Nephron (organoid): Measurements from ENCODE around the gene GALNTL6.
A peak's percentile ranks its signal among the peaks of the same experiment; 100 is the strongest.

Experiments used
- H3K27ac Mint-ChIP-seq, 3 experiments: 2 replicates each; pipeline ENCODE4 v1.8.0; 2020; ENCODE audit warnings: mixed read lengths in 3 of 3, mild to moderate bottlenecking in 2 of 3, moderate library complexity in 1 of 3
- H3K27me3 Mint-ChIP-seq: 2 replicates; pipeline ENCODE4 v1.8.0; 2021; ENCODE audit warnings: low read depth, mild to moderate bottlenecking, moderate library complexity, mixed read lengths
- H3K36me3 Mint-ChIP-seq: 2 replicates; pipeline ENCODE4 v1.8.0; 2020; ENCODE audit warnings: low read depth, mixed read lengths
- H3K4me1 Mint-ChIP-seq: 2 replicates; pipeline ENCODE4 v1.8.0; 2020; ENCODE audit warnings: mixed read lengths
- H3K4me3 Mint-ChIP-seq, 3 experiments: 2 replicates each; pipeline ENCODE4 v1.8.0; 2020; ENCODE audit warnings: mild to moderate bottlenecking in 3 of 3, mixed read lengths in 3 of 3, moderate library complexity in 2 of 3
- H3K9me3 Mint-ChIP-seq: 2 replicates; pipeline ENCODE4 v1.8.0; 2020; ENCODE audit warnings: mixed read lengths
- TF ChIP-seq, protein P1 (sequence below), 3 experiments: fragments of 200-600 bp; sonication (generic); IDR thresholded peaks; one replicate each; pipeline ENCODE4 v1.5.0; 2021; ENCODE audit warnings: antibody characterized with exemption in 3 of 3; ENCODE audit not compliant: unreplicated experiment in 3 of 3

The GALNTL6 gene

DNA sequence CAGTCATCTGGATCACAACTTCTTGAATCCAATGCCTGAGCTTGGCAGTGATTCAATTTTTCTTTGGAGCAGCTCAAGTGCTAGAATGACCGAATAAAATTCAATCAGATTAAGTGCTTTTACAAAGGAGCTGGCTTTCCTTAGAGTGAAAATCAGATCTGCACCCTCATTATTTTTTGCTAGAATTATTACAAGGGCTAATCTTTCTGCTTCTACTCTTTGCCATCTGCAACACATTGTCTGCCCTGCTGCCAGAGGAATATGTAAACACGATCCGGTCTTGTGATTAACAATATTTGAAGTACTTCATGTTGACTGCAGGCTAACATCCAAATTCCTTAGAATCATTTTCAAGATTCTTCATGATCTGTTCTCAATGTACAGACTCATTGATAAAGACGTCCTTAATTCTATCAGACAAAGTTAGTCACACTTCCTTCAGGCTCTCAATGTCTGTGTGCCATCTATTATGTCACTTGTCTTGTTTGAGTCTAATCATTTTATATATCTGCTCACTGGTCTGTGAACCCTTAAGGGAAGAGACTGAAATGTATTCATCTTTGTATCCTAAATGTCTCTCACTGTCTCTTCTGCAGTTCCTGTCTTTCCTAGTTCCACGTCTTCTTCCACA is 531.2 kb downstream of the GALNTL6 start:
- Mint-ChIP-seq H3K27ac (no peak overlapping the region), H3K4me3 (no peak overlapping the region), H3K4me1 (no peaks in the 10 kb centered on the region), H3K27me3 (no peaks in the 10 kb centered on the region), H3K36me3 (no peaks in the 10 kb centered on the region), H3K9me3 (no peaks in the 10 kb centered on the region)
- TF ChIP-seq, protein P1, sequence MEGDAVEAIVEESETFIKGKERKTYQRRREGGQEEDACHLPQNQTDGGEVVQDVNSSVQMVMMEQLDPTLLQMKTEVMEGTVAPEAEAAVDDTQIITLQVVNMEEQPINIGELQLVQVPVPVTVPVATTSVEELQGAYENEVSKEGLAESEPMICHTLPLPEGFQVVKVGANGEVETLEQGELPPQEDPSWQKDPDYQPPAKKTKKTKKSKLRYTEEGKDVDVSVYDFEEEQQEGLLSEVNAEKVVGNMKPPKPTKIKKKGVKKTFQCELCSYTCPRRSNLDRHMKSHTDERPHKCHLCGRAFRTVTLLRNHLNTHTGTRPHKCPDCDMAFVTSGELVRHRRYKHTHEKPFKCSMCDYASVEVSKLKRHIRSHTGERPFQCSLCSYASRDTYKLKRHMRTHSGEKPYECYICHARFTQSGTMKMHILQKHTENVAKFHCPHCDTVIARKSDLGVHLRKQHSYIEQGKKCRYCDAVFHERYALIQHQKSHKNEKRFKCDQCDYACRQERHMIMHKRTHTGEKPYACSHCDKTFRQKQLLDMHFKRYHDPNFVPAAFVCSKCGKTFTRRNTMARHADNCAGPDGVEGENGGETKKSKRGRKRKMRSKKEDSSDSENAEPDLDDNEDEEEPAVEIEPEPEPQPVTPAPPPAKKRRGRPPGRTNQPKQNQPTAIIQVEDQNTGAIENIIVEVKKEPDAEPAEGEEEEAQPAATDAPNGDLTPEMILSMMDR (IDR thresholded peaks at IDR 0.05; ENCODE audit: unreplicated experiment in 3 of 3), result no peak

DNA sequence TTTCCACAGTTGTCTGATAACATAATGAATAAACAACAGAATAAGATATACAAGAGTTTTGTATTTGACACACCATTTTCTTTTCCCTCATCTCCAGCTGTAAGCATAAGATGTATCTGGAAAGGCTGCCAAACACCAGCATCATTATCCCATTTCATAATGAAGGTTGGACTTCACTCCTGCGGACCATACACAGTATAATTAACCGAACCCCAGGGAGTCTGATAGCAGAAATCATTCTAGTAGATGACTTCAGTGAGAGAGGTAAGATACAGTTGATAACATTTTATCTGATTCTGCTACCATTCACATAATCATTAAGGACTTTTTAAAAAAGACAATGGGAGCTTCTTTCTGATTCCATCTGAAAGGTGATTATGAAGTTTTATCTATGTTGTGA is 535.2 kb downstream of the GALNTL6 start:
- TF ChIP-seq, protein P1 (IDR thresholded peaks at IDR 0.05; ENCODE audit: unreplicated experiment in 3 of 3), result no peak
- Mint-ChIP-seq H3K9me3 (no peaks in the 10 kb centered on the region), H3K27me3 (no peaks in the 10 kb centered on the region), H3K4me3 (no peak overlapping the region), H3K27ac (no peak overlapping the region), H3K4me1 (no peaks in the 10 kb centered on the region), H3K36me3 (no peaks in the 10 kb centered on the region)

DNA sequence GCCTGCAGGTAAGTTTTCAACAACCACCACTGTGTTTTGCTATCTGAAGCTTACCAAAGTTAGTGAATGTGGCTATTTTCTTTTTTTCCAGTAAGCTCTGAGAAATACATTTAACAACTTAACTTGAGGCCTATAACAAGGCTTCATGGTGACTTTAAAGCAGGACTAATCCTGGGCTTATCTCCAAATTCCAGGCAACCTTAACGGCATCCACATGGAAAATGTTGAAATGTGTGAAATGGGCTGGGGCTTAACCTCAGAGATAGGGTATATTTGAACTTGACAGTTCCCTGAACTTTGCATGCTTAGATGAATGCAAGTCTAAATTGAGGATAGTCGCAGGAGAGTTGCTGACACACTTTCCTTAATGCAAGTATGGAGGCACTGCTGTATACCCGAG is 539.2 kb downstream of the GALNTL6 start:
- Mint-ChIP-seq H3K27ac (no peak overlapping the region), H3K36me3 (no peaks in the 10 kb centered on the region), H3K4me1 (peaks cover 7% of the 10 kb centered on the region), H3K4me3 (no peak overlapping the region), H3K27me3 (no peaks in the 10 kb centered on the region), H3K9me3 (no peaks in the 10 kb centered on the region)
- TF ChIP-seq, protein P1 (IDR thresholded peaks at IDR 0.05; ENCODE audit: unreplicated experiment in 3 of 3), result no peak

DNA sequence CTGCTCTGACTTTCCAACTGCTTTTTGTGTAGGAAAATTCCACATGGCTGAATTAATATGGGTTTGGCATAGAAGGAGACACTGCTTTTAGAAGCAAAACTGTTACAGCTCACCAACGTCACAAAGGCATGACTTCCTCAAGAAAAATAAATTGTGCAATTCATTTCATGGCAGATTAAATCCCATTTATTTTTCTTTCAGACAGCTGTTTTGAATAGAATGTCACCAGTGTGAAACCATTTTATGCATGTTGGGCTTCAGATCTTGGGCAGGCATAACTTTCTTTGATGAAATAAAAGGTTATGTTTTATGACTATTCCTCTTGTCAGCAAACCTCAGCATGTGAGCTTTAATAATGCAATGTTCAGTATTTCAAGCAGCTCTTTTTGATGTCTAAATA is 542.8 kb downstream of the GALNTL6 start:
- no peaks in the 10 kb centered on the region for H3K9me3 Mint-ChIP-seq
- H3K27me3 Mint-ChIP-seq, result no peaks in the 10 kb centered on the region
- no peaks in the 10 kb centered on the region for H3K36me3 Mint-ChIP-seq
- H3K4me1 Mint-ChIP-seq, result peaks cover 7% of the 10 kb centered on the region
- peak overlapping the region in 1 of 3 experiments; percentile 82 for H3K27ac Mint-ChIP-seq
- H3K4me3 Mint-ChIP-seq, result no peak overlapping the region
- TF ChIP-seq, protein P1 (IDR thresholded peaks at IDR 0.05; ENCODE audit: unreplicated experiment in 3 of 3), result no peak

DNA sequence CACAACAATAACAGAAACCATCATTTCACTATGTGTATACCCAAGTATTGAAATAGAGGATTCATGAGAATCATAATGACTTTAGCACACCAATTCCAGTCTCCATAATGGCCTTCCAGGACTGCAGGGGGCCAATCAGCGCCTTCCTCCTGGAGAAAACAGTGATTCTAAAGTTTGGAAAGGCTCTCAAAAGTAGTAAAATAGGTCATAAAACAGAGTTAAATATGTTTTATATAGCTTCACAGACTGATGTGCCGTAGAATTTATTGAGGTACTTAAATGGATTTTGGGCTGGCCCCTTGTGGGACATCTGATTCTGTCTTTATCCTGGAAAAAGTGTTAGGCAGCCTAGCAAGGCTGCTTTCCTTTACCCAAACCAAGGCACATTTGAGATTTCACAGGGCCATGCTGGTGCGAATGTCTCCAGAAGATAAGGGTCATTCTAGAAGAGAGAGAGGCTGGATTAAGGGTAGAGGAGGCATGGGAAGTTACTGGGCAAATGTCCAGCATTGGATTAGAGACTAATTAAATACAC is 543.9 kb downstream of the GALNTL6 start:
- H3K36me3 Mint-ChIP-seq, result no peaks in the 10 kb centered on the region
- H3K4me1 Mint-ChIP-seq, result peaks cover 7% of the 10 kb centered on the region
- TF ChIP-seq, protein P1 (IDR thresholded peaks at IDR 0.05; ENCODE audit: unreplicated experiment in 3 of 3), result no peak
- H3K27ac Mint-ChIP-seq, result peak overlapping the region in 1 of 3 experiments; percentile 88
- H3K27me3 Mint-ChIP-seq, result no peaks in the 10 kb centered on the region
- H3K9me3 Mint-ChIP-seq, result no peaks in the 10 kb centered on the region
- no peak overlapping the region for H3K4me3 Mint-ChIP-seq

DNA sequence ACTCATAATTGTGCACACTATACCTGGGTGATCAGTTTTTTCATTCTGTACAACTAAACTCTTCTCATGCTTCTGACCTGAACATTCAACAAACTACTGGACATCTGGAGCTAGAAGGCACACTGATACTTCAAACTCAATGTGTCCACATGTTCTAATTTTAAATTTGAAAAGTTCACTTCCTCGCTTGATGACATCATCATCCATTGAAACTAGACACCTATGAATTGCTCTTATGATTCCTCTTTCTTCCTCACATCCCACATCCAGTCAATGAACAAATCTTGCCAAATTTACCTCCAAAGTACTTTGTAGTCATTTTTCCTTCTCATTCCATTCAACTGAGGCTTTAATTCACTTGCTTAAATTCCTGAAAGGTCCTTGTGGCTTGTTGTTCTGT is 549.4 kb downstream of the GALNTL6 start:
- no peaks in the 10 kb centered on the region for H3K36me3 Mint-ChIP-seq
- H3K27me3 Mint-ChIP-seq, result no peaks in the 10 kb centered on the region
- no peaks in the 10 kb centered on the region for H3K9me3 Mint-ChIP-seq
- H3K4me1 Mint-ChIP-seq, result no peaks in the 10 kb centered on the region
- no peak overlapping the region for H3K27ac Mint-ChIP-seq
- H3K4me3 Mint-ChIP-seq, result no peak overlapping the region
- TF ChIP-seq, protein P1 (IDR thresholded peaks at IDR 0.05; ENCODE audit: unreplicated experiment in 3 of 3), result no peak
